Stimulated activated CD4-positive, alpha-beta T cell treated with anti-CD3 and anti-CD28 coated beads, Interleukin-1b, Interleukin-23, amount 100 ng/mL, for 24 hours (primary cell): Measurements from ENCODE around the gene UGCG.
"Not testable (repeated sequence)": the region's sequence is repeated elsewhere in the genome, so short reads cannot be mapped to it uniquely, and the experiment has no call there.

Experiments
- DNase-seq, 4 experiments: peaks; one replicate each; pipeline ENCODE4 v3.0.0-alpha.2; 2020; ENCODE audit warnings: low read depth in 4 of 4, low spot score in 1 of 4

The UGCG gene

DNA sequence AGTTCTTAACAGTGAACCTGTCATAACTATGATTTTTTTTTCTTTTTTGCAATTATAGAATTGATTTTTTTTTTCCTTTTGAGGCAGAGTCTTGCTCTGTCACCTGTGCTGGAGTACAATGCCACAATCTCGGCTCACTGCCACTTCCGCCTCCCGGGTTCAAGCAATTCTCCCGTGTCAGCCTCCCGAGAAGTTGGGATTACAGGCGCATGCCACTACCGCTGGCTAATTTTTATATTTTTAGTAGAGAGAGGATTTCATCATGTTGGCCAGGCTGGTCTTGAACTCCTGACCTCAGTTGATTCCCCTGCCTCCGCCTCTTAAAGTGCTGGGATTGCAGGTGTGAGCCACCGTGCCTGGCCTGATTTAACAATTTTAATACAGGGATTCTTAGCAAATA is 21.4 kb downstream of the UGCG start:
- DNase-seq: no peak

DNA sequence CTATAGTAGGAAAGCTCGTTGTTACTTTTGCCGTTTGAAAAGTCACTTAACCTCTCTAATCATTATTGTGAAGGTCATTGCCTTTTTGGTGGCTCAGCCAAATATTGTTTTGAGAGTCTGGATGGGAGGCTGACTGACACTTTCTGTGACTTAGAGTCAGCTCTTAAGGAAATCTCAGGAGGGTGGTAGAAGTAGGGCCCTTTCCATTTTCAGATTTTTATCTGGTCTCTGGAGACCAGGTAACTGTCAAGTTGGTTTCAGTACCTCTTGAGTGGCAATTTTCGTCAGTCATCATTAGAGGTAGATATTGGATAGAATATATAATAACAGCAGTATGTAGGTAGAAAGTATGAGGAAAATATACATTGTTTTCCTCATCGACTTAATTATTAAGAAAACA is 23.3 kb downstream of the UGCG start:
- no peak for DNase-seq

DNA sequence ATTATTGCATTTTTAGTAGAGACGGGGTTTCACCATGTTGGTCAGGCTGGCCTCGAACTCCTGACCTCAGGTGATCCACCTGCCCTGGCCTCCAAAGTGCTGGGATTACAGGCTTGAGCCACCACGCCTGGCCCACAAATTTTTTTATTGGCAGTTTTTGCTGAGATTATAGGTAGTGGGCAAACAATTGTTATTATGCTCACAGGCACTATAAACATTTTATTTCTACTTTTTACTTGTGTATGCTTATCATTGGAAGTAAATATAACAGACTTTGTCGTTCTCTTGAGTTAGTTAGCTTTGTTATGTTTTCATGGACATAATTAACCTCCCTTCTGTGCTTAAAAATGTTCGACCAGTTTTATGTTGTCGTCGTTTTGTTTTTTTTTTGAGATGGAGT is 23.9 kb downstream of the UGCG start:
- no peak for DNase-seq

- no peak for DNase-seq
These were observed 25.9 kb downstream of the UGCG start for GRCh38 chr9:111922324-111923013.

GRCh38 chr9:111924281-111924680 is 27.7 kb downstream of the UGCG start:
- no peak for DNase-seq

DNA sequence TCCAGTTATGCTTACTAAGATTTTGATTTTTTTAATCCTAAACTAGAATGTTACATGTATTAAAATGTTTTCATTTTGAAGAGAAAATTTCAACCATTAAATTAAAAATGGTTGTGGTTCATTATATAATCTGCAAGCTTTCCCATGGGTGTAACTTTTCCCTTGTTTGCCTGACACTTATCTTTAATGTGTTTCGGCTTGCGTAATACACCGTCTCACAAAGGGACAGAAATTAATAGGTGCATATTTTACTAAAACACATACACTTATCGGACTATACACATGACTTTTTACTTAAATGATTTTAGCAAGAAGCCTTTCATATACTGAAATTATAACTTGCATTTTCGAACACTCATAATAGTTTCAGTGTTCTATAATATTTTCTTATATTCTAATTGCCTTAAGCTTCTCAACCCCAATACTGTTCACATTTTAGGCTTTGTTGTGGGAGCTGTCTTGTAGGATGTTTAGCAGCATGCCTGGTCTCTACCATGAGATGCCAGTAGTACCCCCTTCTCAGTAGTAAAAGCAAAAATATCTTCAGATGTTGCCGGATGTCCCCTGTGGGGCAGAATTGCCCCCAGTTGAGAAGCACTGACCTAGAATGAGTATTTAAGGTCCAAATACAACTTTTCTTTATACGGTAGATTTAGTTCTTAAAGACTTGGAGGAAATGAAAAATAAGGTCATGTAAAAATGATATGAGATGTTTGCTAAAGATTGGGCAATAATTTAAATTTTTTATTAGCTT is 28.6 kb downstream of the UGCG start:
- DNase-seq: no peak

GRCh38 chr9:111925784-111926183 is 29.2 kb downstream of the UGCG start:
- DNase-seq: no peak

- no peak for DNase-seq
These were observed 29.8 kb downstream of the UGCG start for GRCh38 chr9:111926421-111926875.

GRCh38 chr9:111928359-111928720 is 31.7 kb downstream of the UGCG start:
- no peak for DNase-seq

GRCh38 chr9:111934747-111935146 is 38.1 kb downstream of the UGCG start:
- DNase-seq: no peak

DNA sequence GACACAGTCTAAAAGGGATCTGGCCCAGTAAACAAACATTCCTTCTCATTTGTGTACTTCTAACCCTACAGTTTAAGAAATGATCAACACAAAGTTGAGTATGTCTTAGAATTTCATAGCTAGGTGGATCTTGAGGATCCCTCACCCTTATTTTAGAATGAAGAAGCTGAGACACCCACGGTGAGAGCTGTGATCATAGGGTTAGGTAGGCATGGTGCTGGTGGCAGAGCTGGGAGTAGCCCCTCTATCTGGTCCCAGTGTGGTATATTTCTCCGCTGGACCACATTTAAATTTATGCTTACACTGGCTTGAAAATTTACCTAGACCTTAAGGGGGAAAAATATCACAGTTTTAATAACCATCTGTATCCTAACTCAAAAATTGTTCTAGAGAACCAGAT is 39.8 kb downstream of the UGCG start:
- no peak for DNase-seq

DNA sequence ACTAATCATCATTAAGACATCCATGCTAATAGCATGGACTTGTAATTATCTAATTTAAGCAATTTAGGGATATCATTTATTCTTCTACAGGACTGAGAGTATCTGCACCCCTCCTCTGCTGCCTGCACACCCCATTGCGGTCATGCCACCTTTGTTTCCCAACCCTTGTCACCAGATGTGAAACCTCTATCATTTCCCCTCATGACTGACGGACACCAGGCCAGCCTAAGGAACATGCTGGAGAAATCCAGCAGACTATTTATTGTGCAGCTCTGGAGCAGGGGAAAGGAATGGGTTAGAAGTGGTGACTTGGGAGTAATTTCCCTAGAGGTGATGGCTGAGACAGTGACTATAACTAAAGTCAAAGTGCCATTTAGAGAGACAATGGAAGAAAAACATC is 40.7 kb downstream of the UGCG start:
- no peak for DNase-seq

GRCh38 chr9:111937781-111938426 is 41.3 kb downstream of the UGCG start:
- peak in 2 of 4 experiments; percentile 35 to 51 for DNase-seq

GRCh38 chr9:111938427-111938800 is 41.8 kb downstream of the UGCG start:
- no peak for DNase-seq

- no peak for DNase-seq
These were observed 42.7 kb downstream of the UGCG start for GRCh38 chr9:111939322-111939721.

- no peak for DNase-seq
These were observed 44.1 kb downstream of the UGCG start for GRCh38 chr9:111940697-111941096.

- DNase-seq: no peak
These were observed 46.6 kb downstream of the UGCG start for GRCh38 chr9:111943200-111943599.

GRCh38 chr9:111943746-111944145 is 47.1 kb downstream of the UGCG start:
- no peak for DNase-seq

DNA sequence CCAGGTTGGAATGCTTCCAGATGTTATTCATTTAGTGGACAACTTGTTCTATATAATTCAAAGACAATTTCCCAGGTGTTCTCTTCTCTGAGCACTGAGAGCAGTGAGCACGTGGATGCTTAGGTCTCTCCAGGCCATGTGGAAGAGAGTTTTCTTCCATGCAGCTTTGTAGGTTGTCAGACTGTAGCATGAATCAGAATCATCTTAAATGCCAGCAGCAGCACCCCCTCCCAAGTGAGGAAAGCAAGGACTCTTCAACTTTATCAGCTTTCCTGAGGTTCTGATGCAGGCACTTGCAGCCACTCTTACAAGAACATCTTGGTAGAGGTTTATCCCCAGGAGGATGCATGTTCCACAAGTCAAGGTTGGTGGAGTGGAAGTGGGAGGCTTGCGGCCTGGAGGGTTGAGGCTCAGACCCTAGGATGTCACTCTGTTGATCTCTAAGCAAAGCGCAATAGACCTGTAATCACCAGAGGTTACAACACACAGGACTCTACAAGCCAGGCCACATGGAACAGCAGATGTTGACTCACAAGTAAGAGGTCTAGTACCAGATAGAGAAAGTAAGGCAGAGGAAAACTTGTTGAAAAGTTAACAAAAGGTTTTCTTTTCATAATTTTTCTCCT is 47.7 kb downstream of the UGCG start:
- no peak for DNase-seq

- DNase-seq: no peak
These were observed 48.6 kb downstream of the UGCG start for GRCh38 chr9:111945216-111945615.

DNA sequence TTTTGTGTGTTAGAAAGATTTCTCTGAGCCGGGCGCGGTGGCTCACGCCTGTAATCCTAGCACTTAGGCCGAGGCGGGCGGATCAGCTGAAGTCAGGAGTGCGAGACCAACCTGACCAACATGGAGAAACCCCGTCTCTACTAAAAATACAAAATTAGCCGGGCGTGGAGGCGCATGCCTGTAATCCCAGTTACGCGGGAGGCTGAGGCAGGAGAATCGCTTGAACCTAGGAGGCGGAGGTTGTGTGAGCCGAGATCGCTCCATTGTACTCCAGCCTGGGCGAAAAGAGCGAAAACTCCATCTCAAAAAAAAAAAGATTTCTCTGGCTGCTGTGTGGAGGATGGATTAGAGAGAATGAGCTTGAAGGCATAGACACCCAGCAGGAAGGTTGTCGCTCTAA is 51.5 kb downstream of the UGCG start:
- not testable (repeated sequence) for DNase-seq

GRCh38 chr9:111948951-111949350 is 52.3 kb downstream of the UGCG start:
- no peak for DNase-seq
